Activated naive CD8-positive, alpha-beta T cell treated with anti-CD3 and anti-CD28 coated beads, Interleukin-2, amount 50 U/mL, for 24 hours (primary cell): Measurements from ENCODE around the gene MYL6.

ENCODE experiments used
- ATAC-seq: fragments of 150-1000 bp; cut with Tn5 transposase; one replicate; pipeline ENCODE4 v1.10.0; 2021
- DNase-seq: peaks from one replicate; pipeline ENCODE4 v3.0.0; 2021
- H3K27ac Mint-ChIP-seq: one replicate; pipeline ENCODE4 v1.8.0; 2021; ENCODE audit warnings: mild to moderate bottlenecking, mixed read lengths
- H3K27me3 Mint-ChIP-seq: one replicate; pipeline ENCODE4 v1.8.0; 2021; ENCODE audit warnings: mixed read lengths
- H3K36me3 Mint-ChIP-seq: one replicate; pipeline ENCODE4 v1.8.0; 2021; ENCODE audit warnings: low read depth, mixed read lengths
- H3K4me1 Mint-ChIP-seq: one replicate; pipeline ENCODE4 v1.8.0; 2021; ENCODE audit warnings: mixed read lengths
- H3K4me3 Mint-ChIP-seq: one replicate; pipeline ENCODE4 v1.8.0; 2021; ENCODE audit warnings: mild to moderate bottlenecking, moderate library complexity, mixed read lengths
- H3K9me3 Mint-ChIP-seq: one replicate; pipeline ENCODE4 v1.8.0; 2021; ENCODE audit warnings: mixed read lengths

MYL6 gene

DNA sequence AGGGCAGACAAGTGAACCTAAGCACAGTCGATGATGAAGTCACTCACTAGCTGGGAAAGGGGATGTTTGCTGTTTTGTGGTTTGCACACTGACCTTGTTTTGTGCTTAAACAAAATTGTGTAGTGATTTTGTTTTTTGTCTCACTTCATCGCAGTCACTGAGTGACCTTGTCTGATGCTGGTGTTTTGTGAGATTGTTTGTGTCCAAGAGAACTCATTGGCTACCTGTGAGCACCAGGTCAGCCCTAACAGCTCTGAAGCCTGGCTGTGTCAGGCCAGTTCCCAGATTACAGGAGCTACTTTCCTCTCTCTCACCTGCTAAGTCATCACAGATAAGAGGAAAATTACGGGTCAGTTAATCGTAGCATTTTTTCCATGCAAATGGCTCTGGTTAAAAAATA is 34.0 kb upstream of the MYL6 start:
- peaks cover 10% of the 10 kb centered on the region for H3K36me3 Mint-ChIP-seq
- H3K4me3 Mint-ChIP-seq, result no peak overlapping the region
- H3K4me1 Mint-ChIP-seq, result peaks cover 45% of the 10 kb centered on the region
- no peaks in the 10 kb centered on the region for H3K27me3 Mint-ChIP-seq
- ATAC-seq (no peak), DNase-seq (no peak)
- no peaks in the 10 kb centered on the region for H3K9me3 Mint-ChIP-seq
- H3K27ac Mint-ChIP-seq, result peak overlapping the region; percentile 57

DNA sequence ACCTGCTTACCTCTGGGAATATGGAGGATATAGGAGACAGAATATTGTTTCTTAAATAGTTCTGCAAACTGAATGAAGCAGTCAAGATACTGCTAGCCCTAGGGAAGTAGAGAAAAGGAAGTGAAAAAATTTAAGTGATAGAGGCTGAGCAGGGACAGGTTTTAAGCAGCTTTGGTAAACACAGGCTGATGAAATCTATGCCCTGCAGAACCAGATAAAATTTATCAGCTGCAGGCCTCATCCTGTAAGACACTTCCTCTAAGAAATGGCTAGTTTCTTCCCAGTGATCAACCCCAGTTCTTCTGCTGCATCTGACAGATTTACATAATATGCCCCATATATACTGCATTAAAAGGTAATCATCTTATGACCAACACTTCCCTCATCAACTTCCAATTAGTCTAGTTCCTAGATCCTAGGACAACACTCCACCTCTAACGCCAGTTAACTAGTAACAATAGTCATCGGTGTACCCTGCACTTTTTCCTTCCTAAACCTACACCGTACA is 31.4 kb upstream of the MYL6 start:
- Mint-ChIP-seq H3K36me3 (peaks cover 27% of the 10 kb centered on the region), H3K4me1 (peaks cover 54% of the 10 kb centered on the region), H3K9me3 (no peaks in the 10 kb centered on the region), H3K27me3 (no peaks in the 10 kb centered on the region), H3K27ac (peak overlapping the region; percentile 90), H3K4me3 (peak overlapping the region; percentile 93)
- DNase-seq (no peak), ATAC-seq (no peak)

DNA sequence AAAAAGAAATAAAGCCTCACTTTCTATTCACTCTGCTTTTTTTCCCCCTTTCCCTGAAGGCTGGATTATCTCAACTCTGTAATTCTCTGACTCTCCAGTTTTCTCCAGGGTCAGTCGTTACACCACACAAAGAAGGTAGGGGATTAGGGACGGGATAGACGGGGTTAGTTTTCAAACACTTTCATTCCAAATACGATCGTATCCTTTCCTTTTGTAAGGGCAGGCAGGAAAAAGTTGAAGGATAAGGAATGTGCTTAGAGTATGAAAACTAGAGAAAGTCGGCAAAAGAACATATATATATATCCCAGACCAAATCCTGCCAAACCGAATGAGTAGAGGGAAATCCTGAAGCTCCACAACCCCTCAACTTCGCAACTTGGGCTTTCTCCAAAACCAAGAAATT is 30.7 kb upstream of the MYL6 start:
- Mint-ChIP-seq H3K4me3 (peak overlapping the region; percentile 93), H3K27me3 (no peaks in the 10 kb centered on the region), H3K27ac (peak overlapping the region; percentile 90), H3K4me1 (peaks cover 61% of the 10 kb centered on the region), H3K9me3 (no peaks in the 10 kb centered on the region), H3K36me3 (peaks cover 34% of the 10 kb centered on the region)
- DNase-seq (no peak), ATAC-seq (no peak)

DNA sequence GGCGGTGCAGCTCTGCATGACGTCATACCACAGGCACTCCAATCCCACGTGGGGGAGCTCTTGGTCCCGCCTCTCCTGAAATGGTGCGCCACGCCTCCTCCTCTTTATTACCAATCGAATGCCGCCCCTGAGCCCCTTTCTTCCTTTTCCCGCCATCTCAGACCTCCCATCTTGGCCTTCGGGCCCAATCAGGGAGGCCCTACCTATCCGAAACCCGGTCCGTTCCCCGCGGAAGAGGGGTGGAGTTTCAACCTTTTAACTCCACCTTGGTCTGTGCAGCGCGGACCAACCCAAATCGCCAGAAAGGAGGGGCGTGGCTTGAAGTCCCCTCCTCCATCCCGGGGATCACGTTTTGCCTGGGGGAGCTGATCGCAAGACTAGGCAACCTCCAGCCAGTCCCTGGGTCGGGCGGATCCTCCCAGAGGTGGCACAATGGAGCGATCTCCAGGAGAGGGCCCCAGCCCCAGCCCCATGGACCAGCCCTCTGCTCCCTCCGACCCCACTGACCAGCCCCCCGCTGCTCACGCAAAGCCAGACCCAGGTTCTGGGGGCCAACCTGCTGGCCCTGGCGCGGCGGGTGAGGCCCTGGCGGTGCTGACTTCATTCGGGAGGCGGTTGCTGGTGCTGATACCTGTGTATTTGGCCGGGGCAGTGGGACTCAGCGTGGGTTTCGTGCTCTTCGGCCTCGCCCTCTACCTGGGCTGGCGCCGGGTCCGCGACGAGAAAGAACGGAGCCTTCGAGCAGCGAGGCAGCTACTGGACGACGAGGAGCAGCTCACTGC is 30.1 kb upstream of the MYL6 start, which contains the start of gene ESYT1:
ESYT1 (plus strand) TSS at position 380 of the 782 bp plus-strand sequence; CDS start at position 433, 53 bp downstream.
- ATAC-seq (peak; percentile 94), DNase-seq (peak; percentile 95)
- Mint-ChIP-seq H3K4me1 (peaks cover 62% of the 10 kb centered on the region), H3K4me3 (peak within 1 kb of the TSS; percentile 93), H3K27me3 (no peaks in the 10 kb centered on the region), H3K36me3 (peaks cover 38% of the 10 kb centered on the region), H3K27ac (peak within 1 kb of the TSS; percentile 90), H3K9me3 (no peaks in the 10 kb centered on the region)

DNA sequence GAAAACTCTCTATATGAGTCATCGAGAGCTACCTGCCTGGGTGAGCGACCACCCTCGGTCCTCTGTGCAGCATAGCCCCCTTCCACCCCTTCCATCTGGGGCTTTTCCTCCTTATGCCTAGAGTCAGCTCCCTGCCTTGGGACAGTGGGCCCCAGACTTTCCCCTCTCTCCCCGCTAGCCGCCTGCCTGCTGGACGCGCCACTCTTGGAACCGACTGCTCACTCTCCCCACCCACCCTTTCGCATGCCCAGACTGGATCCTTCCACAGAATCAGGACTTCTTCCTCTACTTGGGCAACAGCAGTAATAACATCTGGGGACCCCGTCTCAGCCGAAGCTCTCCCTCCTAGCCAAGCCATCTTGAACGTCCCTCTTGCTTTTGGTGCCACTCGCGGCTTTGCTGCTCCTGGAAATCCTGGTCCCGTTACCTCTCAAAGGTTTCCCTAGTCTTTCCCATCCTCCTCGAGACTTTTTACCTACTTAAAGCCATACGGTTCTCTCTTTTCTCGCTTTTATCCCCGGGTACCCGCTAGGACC is 29.4 kb upstream of the MYL6 start:
- H3K27me3 Mint-ChIP-seq, result no peaks in the 10 kb centered on the region
- H3K9me3 Mint-ChIP-seq, result no peaks in the 10 kb centered on the region
- peaks cover 65% of the 10 kb centered on the region for H3K4me1 Mint-ChIP-seq
- H3K27ac Mint-ChIP-seq, result peak overlapping the region; percentile 90
- ATAC-seq (no peak), DNase-seq (peak; percentile 53)
- H3K36me3 Mint-ChIP-seq, result peaks cover 44% of the 10 kb centered on the region
- peak overlapping the region; percentile 93 for H3K4me3 Mint-ChIP-seq

- no peaks in the 10 kb centered on the region for H3K27me3 Mint-ChIP-seq
- H3K36me3 Mint-ChIP-seq, result peaks cover 50% of the 10 kb centered on the region
- DNase-seq, result peak; percentile 81
- H3K27ac Mint-ChIP-seq, result peak overlapping the region; percentile 90
- peaks cover 66% of the 10 kb centered on the region for H3K4me1 Mint-ChIP-seq
- no peaks in the 10 kb centered on the region for H3K9me3 Mint-ChIP-seq
- ATAC-seq, result peak; percentile 34
- H3K4me3 Mint-ChIP-seq, result peak overlapping the region; percentile 93
These were observed 28.8 kb upstream of the MYL6 start for GRCh38 chr12:56129206-56129941.

DNA sequence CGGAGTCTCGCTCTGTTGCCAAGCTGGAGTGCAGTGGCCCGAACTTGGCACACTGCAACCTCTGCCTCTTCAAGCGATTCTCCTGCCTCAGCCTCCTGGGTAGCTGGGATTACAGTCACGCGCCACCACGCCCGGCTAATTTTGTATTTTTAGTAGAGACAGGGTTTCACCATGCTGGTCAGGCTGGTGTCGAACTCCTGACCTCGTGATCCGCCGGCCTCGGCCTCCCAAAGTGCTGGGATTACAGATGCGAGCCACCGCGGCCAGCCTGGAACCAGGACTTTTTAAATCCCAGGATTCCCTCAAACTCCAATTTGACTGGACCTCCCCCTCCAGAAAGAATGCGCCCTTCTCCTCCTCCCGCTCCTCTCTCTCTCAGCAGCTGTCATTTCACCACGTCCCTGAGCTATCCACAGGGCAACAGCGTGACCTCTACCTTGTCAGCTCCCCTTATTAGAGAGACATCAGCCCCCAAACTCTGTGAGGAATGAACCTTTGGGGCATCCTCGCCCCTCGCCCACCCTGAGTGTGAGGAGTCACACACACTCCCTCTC is 28.1 kb upstream of the MYL6 start:
- H3K36me3 Mint-ChIP-seq, result peaks cover 52% of the 10 kb centered on the region
- no peaks in the 10 kb centered on the region for H3K27me3 Mint-ChIP-seq
- no peak for DNase-seq
- peak overlapping the region; percentile 90 for H3K27ac Mint-ChIP-seq
- peaks cover 65% of the 10 kb centered on the region for H3K4me1 Mint-ChIP-seq
- peak overlapping the region; percentile 93 for H3K4me3 Mint-ChIP-seq
- no peak for ATAC-seq
- H3K9me3 Mint-ChIP-seq, result no peaks in the 10 kb centered on the region

- Mint-ChIP-seq H3K27ac (peak overlapping the region; percentile 90), H3K9me3 (no peaks in the 10 kb centered on the region), H3K27me3 (no peaks in the 10 kb centered on the region), H3K4me3 (peak overlapping the region; percentile 93), H3K4me1 (peaks cover 65% of the 10 kb centered on the region), H3K36me3 (peaks cover 55% of the 10 kb centered on the region)
- ATAC-seq (no peak), DNase-seq (no peak)
These were observed 27.3 kb upstream of the MYL6 start for GRCh38 chr12:56130876-56131275.

GRCh38 chr12:56134897-56135296 is 23.3 kb upstream of the MYL6 start:
- H3K27ac Mint-ChIP-seq, result no peak overlapping the region
- H3K27me3 Mint-ChIP-seq, result no peaks in the 10 kb centered on the region
- peaks cover 65% of the 10 kb centered on the region for H3K4me1 Mint-ChIP-seq
- no peak overlapping the region for H3K4me3 Mint-ChIP-seq
- no peaks in the 10 kb centered on the region for H3K9me3 Mint-ChIP-seq
- peaks cover 85% of the 10 kb centered on the region for H3K36me3 Mint-ChIP-seq
- DNase-seq (no peak), ATAC-seq (no peak)

DNA sequence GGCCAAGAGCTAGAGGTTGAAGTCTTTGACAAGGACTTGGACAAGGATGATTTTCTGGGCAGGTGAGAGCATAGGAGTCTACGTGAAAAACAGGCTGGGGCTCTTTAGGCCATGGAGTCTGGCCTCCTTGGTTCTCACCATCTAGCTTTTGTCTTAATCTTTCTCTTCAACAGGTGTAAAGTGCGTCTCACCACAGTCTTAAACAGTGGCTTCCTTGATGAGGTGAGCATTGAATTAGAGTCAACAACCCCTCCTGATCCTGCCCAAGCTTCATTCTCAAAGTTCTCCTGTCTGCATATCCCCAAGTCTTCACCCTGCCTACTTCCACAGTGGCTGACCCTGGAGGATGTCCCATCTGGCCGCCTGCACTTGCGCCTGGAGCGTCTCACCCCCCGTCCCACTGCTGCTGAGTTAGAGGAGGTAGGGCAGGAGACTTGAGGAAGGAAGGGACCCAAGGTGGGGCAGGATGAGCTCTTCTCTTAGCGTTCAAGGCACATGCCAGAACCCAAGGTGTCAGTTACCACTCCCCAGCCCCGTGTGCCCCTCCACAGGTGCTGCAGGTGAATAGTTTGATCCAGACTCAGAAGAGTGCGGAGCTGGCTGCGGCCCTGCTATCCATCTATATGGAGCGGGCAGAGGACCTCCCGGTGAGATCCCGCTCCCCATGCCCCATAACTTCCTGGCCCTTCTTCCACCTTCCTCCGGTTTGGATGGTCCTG is 20.1 kb upstream of the MYL6 start:
- Mint-ChIP-seq H3K4me3 (no peak overlapping the region), H3K4me1 (peaks cover 50% of the 10 kb centered on the region), H3K9me3 (no peaks in the 10 kb centered on the region), H3K27ac (peak overlapping the region; percentile 7), H3K27me3 (no peaks in the 10 kb centered on the region), H3K36me3 (peaks cover 77% of the 10 kb centered on the region)
- no peak for ATAC-seq
- DNase-seq, result no peak

DNA sequence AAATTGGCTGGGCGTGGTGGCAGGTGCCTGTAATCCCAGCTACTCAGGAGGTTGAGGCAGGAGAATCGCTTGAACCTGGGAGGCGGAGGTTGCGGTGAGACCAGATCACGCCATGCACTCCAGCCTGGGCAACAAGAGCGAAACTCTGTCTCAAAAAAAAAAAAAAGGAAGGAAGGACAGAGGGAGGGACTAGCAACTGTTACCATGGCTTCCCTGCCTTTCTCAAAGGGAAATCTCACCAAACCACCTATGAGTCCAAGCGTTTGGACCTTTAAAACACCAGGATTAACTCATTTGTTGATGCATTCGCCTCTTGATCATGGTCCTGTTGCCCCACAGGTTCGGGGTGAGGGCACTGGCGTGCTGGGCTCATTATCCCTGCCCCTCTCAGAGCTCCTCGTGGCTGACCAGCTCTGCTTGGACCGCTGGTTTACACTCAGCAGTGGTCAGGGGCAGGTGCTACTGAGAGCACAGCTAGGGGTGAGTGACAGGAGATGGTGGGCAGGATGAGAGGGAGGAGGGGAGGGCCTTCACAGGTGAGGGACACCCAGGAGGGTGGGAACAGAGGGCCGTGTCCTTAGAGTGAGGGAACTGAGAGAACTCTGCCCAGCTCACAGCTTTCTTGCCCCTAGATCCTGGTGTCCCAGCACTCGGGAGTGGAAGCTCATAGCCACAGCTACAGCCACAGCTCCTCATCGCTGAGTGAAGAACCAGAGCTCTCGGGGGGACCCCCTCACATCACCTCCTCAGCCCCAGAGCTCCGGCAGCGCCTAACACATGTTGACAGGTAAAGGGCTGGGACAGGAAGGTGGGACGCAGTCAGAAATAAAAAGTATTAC is 16.0 kb upstream of the MYL6 start:
- Mint-ChIP-seq H3K4me3 (no peak overlapping the region), H3K27me3 (no peaks in the 10 kb centered on the region), H3K9me3 (no peaks in the 10 kb centered on the region), H3K27ac (no peak overlapping the region), H3K36me3 (peaks cover 69% of the 10 kb centered on the region), H3K4me1 (peaks cover 30% of the 10 kb centered on the region)
- DNase-seq, result no peak
- ATAC-seq, result no peak

DNA sequence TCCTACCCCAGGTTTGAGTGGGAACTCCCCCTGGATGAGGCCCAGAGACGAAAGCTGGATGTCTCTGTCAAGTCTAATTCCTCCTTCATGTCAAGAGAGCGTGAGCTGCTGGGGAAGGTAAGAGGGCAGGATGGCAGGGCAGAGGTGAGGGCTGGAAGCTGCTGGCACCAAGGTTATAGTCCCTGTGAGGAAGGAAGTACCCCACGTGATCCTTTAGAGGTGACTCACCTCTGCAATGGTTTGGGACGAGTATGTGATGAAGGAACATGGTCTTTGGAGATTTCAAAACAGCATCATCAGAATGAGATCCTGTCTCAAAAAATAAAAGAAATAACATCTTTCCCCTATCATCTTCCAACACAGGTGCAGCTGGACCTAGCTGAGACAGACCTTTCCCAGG is 14.9 kb upstream of the MYL6 start:
- Mint-ChIP-seq H3K9me3 (no peaks in the 10 kb centered on the region), H3K4me1 (peaks cover 22% of the 10 kb centered on the region), H3K36me3 (peaks cover 59% of the 10 kb centered on the region), H3K4me3 (no peak overlapping the region), H3K27me3 (no peaks in the 10 kb centered on the region), H3K27ac (peak overlapping the region; percentile 68)
- DNase-seq, result no peak
- ATAC-seq, result peak; percentile 53

DNA sequence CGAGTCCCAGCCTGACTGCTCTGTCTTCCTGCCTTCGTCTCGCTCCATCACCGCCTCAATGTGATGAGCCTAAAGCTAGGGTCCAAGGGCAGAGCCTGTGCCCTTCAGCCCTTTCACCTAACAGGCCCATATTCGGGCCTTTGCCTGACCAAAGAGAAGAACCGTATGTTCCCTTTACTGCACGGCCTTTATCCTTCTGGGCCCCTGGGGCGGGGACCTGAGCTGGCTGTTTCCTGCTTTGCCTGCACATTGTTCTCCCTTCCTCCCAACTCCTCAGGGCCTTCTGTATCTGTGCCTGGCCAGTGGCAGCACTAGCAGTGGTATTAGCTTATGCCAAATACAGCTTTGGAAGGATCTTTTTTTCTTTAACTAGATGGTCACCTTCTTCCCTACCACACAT is 14.3 kb upstream of the MYL6 start:
- Mint-ChIP-seq H3K27ac (peak overlapping the region; percentile 68), H3K36me3 (peaks cover 52% of the 10 kb centered on the region), H3K4me1 (peaks cover 16% of the 10 kb centered on the region), H3K4me3 (no peak overlapping the region), H3K9me3 (no peaks in the 10 kb centered on the region), H3K27me3 (no peaks in the 10 kb centered on the region)
- DNase-seq (no peak), ATAC-seq (no peak)
